Stimulated activated CD8-positive, alpha-beta memory T cell treated with anti-CD3 and anti-CD28 coated beads, Interleukin-4, amount 100 ng/mL, for 48 hours (primary cell): ENCODE results near the gene GGT7.
A peak's percentile ranks its signal among the peaks of the same experiment; 100 is the strongest.
"Not testable (repeated sequence)": the region's sequence is repeated elsewhere in the genome, so short reads cannot be mapped to it uniquely, and the experiment has no call there.

Source experiments
- DNase-seq: peaks from one replicate; pipeline ENCODE4 v3.0.0-alpha.2; 2020

The GGT7 gene, protein sequence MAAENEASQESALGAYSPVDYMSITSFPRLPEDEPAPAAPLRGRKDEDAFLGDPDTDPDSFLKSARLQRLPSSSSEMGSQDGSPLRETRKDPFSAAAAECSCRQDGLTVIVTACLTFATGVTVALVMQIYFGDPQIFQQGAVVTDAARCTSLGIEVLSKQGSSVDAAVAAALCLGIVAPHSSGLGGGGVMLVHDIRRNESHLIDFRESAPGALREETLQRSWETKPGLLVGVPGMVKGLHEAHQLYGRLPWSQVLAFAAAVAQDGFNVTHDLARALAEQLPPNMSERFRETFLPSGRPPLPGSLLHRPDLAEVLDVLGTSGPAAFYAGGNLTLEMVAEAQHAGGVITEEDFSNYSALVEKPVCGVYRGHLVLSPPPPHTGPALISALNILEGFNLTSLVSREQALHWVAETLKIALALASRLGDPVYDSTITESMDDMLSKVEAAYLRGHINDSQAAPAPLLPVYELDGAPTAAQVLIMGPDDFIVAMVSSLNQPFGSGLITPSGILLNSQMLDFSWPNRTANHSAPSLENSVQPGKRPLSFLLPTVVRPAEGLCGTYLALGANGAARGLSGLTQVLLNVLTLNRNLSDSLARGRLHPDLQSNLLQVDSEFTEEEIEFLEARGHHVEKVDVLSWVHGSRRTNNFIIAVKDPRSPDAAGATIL

DNA sequence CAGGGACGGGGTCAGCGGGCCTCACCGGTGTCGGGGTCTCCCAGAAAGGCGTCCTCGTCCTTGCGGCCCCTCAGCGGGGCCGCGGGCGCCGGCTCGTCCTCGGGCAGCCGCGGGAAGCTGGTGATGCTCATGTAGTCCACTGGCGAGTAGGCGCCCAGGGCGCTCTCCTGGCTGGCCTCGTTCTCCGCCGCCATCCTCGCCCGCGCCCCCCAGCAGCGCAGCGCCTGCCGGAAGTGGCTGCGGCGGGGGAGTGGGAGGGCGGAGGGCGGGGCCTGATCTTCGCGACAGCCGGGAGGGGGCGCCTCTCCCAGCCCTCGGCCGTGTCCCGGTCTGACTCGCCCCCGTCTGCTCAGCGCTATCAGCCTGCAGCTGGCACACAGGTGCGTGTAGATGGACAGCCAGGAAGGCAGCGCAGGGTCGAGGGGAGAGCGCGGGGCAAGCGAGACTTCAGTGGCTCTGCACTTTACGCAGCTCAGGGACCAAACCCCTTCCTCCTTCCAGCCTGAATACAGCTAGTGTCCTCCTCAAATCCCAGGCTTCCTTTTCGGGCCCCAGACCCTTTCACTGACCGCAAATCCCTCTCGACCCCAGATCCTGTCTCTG is at the start of gene GGT7:
TSS of gene GGT7 (minus strand) at position 235 of the 603 bp plus-strand sequence. CDS start at position 194, 41 bp downstream.
- DNase-seq = peak; percentile 92

- peak; percentile 46 for DNase-seq
Observed at GRCh38 chr20:34921436-34921835, 48.8 kb upstream of the GGT7 start.

DNA sequence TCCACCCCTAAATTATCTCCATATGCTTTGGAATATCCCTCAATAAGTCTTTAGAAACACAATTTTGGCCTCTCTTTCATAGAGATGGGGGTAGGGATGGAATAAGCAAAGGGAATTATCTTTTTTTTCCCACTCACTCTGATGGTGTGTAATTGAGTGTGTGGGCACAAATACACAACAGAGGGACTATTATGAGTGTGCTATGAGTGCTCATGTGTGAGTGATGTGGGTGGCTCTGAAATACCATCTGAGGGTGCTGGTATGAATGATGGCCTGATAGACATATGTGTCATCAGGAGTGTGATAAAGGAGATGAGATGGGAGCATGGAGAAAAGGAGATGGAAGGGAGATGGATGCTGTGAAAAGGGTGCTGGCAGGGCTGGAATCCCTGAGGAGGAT is 47.4 kb upstream of the GGT7 start:
- DNase-seq = no peak

DNA sequence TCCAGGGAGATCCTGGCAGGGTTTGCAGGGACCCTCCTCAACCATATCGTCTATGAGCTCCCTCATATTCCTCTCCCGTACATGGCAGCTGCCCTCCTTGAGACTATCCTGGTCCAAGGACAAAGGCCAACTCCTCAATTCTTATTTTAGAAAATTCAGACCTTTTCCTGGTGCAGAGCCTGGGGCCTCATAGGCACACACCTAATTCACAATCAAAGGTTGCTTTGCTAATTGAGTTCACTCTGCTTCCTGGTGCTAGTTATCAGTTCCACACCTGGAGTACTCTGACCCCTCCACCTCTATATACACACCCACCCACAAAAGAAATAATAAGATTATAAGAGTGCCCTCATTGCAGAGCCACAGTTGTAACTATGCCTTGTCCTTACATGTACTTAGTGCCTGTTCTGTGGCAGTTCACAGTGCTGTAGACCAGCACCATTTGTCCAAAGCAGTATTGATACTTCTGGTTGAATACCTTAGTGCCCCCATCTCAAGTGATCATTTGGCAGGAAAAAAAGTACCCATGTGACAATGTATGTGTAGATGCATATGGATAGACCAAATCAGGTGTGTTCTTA is 44.2 kb upstream of the GGT7 start:
- DNase-seq = no peak

DNA sequence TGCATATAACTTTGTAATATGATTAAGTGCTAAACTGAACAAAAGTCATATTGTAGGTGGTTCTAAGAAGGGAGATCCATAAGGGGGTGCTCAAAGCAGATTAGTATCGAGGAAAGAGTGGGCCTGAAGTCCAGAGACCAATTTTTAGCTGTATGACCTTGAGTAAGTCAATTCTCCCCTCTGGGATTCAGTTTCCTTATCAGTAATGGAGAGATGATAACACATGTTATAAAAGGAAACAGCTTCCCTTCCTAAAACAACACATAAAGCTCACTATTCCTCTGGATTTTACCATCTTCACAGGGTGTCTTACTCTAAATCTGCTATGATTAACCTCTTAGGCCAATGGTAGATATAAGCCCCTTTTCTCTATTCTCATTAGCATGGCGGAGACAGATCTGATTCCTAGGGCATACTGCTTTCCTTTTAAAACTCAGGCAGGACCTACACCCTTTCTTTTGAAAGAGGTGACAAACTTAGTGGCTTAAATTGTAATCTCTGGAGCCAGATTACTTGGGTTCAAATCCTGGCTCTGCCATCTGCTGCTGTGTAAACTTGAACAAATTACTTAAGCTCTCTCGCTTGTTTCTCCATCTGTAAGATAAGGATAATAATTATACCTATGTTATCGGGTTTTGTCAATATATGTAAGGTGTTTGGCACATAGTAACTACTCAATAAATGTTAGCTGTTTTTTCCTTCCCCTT is 43.2 kb upstream of the GGT7 start:
- DNase-seq = no peak

DNA sequence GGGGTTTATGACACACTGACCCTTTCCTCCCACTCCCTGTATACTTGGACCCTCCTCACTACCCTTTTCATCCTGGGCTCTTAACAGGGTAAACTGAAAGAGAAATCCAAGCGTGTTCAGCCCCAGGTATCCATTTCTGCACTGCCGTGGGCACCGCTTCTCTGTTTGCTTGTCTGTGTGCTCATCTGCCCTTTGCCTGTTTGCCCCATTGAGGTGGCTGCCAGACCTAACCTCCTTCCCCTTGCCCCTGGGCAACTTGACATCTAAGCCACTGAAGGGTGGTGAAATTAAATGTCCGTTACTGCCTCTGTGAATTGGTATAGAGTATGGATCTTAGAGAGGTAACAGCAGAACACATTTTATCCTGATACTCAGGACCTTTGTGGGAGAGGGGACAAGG is 42.5 kb upstream of the GGT7 start:
- DNase-seq = no peak

DNA sequence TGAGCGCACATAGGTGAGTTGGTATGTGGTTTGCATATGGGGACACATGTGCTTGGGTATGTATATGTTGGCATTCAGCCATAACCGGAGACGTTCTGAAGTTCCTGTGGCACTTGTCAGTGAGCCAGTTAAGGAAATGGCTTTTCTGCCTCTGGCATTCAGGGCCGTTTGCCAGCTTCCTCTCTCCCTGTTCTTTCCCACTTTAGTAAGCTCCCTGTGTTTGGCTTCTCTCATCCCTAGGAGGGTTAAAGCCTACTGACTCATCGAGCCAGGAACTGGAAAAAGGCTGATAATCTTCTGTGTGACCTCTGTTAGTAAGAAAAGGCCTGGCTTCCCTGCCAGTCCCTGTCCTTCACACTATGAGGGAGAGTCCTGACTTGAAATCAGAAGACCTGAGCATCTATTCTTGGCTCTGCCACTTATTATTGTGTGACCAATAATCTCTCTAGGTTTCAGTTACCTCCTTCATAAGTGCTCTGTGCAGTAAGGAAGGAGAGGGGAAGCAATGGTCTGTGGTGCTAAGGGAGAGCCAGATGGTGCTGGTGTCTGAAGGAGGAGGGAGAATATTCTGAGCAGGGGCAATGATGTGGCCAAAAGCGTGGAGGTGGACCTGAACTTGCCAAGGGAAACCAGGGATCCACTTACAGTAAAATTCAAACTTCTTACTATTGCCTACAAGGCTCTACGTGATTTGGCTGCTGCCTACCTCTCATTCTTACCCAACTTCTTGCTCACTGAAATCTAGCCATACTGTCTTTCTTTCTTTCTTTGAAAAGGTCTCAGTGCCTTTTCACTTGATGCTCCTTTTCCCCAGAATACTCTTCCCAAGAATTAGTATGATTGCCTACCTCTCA is 35.2 kb upstream of the GGT7 start:
- peak; percentile 21 for DNase-seq

GRCh38 chr20:34904202-34904621 is 31.6 kb upstream of the GGT7 start:
- peak; percentile 10 for DNase-seq

DNA sequence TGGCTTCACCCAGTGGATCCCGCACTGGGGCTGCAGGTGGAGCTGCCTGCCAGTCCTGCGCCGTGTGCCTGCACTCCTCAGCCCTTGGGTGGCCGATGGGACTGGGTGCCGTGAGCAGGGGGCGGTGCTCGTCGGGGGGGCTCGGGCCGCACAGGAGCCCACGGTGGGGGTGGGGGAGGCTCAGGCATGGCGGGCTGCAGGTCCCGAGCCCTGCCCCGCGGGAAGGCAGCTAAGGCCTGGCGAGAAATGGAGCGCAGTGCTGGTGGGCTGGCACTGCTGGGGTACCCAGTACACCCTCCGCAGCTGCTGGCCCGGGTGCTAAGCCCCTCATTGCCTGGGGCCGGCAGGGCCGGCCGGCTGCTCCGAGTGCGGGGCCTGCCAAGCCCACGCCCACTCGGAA is 26.1 kb upstream of the GGT7 start:
- DNase-seq = not testable (repeated sequence)

DNA sequence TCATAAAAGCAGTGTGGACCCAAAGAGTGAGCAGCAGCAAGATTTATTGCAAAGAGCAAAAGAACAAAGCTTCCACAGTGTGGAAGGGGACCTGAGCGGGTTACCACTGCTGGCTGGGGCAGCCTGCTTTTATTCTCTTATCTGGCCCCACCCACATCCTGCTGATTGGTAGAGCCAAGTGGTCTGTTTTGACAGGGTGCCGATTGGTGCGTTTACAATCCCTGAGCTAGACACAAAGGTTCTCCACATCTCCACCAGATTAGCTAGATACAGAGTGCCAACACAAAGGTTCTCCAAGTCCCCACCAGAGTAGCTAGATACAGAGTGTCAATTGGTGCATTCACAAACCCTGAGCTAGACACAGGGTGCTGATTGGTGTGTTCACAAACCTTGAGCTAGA is 25.5 kb upstream of the GGT7 start:
- not testable (repeated sequence) for DNase-seq

DNA sequence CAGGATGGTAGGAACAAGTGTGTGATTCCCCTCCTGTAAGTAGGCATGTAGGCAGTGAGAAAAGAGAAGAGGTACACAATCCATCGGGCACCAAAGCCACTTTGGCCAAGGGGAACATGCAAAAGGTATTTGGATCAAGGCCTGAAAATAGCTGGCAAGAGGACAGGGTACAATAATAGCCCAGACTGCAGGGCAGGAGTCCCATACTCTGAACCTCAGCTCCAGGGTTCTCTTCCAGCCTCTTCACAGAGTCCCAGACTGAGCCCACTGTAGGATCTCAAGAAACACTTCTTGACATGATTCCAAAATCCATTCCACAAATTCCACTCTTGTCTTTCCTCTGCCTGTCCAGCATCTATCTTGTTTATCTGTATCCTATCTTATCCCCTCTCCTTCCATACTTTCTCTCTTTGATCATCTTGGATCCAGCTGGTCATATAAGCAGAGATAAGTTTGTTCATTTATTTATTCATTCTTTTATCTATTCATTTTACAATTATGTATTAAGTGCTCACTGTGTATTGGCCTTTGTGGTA is 23.5 kb upstream of the GGT7 start:
- DNase-seq = no peak

GRCh38 chr20:34895465-34895864 is 22.8 kb upstream of the GGT7 start:
- DNase-seq = no peak

DNA sequence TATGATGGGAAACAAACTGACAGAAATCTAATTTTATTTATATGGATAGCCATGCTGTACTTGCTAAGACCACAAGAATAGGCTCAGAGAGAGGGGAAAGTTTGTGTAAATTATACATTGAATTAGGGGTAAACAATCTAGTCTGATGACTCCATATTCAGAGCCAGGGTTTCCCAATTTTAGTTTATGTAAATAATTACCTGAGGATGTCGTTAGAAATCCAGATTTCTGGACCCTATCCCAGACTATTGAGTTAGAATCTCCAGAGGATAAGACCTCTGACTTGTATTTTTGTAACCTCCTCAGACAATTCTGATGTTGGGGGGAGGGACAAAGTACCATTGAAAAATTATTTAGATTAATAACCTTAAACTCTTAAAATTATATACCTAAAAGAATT is 22.1 kb upstream of the GGT7 start:
- DNase-seq = no peak

- DNase-seq = no peak
Observed at GRCh38 chr20:34892671-34893070, 20.0 kb upstream of the GGT7 start.

- peak; percentile 39 for DNase-seq
Observed at GRCh38 chr20:34891166-34892062, 18.8 kb upstream of the GGT7 start.

GRCh38 chr20:34888468-34888867 is 15.8 kb upstream of the GGT7 start:
- DNase-seq = no peak

GRCh38 chr20:34887023-34887422 is 14.4 kb upstream of the GGT7 start:
- no peak for DNase-seq

DNA sequence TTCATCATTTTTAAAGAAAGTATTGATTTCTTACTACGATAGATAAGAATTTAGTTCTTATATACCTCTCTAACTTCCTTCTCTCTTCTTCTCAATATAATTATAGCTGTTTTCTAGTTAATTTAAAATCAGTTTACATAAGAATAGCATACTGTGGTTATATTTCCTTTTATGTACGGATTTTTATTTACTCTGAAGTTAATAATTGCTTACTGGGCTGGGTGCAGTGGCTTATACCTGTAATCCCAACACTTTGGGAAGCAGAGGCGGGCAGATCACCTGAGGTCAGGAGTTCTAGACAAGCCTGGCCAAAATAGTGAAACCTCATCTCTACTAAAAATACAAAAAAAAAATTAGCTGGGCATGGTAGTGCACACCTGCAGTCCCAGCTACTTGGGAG is 13.5 kb upstream of the GGT7 start:
- DNase-seq = no peak

- no peak for DNase-seq
Observed at GRCh38 chr20:34884260-34884659, 11.6 kb upstream of the GGT7 start.

- no peak for DNase-seq
Observed at GRCh38 chr20:34883809-34884208, 11.2 kb upstream of the GGT7 start.
